HG03064 (cell line): Measurements from ENCODE around the gene NID2.

Experiments
- ATAC-seq: cut with Tn5 transposase; IDR thresholded peaks from one replicate; pipeline ENCODE4 v1.9.1; 2021; ENCODE audit warnings: low read depth; ENCODE audit not compliant: unreplicated experiment

The NID2 gene, protein sequence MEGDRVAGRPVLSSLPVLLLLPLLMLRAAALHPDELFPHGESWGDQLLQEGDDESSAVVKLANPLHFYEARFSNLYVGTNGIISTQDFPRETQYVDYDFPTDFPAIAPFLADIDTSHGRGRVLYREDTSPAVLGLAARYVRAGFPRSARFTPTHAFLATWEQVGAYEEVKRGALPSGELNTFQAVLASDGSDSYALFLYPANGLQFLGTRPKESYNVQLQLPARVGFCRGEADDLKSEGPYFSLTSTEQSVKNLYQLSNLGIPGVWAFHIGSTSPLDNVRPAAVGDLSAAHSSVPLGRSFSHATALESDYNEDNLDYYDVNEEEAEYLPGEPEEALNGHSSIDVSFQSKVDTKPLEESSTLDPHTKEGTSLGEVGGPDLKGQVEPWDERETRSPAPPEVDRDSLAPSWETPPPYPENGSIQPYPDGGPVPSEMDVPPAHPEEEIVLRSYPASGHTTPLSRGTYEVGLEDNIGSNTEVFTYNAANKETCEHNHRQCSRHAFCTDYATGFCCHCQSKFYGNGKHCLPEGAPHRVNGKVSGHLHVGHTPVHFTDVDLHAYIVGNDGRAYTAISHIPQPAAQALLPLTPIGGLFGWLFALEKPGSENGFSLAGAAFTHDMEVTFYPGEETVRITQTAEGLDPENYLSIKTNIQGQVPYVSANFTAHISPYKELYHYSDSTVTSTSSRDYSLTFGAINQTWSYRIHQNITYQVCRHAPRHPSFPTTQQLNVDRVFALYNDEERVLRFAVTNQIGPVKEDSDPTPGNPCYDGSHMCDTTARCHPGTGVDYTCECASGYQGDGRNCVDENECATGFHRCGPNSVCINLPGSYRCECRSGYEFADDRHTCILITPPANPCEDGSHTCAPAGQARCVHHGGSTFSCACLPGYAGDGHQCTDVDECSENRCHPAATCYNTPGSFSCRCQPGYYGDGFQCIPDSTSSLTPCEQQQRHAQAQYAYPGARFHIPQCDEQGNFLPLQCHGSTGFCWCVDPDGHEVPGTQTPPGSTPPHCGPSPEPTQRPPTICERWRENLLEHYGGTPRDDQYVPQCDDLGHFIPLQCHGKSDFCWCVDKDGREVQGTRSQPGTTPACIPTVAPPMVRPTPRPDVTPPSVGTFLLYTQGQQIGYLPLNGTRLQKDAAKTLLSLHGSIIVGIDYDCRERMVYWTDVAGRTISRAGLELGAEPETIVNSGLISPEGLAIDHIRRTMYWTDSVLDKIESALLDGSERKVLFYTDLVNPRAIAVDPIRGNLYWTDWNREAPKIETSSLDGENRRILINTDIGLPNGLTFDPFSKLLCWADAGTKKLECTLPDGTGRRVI (N-terminal part only)

GRCh38 chr14:52068615-52069306 is at the start of gene NID2:
Gene NID2 (minus strand): TSS chr14:52069059. CDS start chr14:52068994, 65 bp downstream.
- no peak for ATAC-seq

DNA sequence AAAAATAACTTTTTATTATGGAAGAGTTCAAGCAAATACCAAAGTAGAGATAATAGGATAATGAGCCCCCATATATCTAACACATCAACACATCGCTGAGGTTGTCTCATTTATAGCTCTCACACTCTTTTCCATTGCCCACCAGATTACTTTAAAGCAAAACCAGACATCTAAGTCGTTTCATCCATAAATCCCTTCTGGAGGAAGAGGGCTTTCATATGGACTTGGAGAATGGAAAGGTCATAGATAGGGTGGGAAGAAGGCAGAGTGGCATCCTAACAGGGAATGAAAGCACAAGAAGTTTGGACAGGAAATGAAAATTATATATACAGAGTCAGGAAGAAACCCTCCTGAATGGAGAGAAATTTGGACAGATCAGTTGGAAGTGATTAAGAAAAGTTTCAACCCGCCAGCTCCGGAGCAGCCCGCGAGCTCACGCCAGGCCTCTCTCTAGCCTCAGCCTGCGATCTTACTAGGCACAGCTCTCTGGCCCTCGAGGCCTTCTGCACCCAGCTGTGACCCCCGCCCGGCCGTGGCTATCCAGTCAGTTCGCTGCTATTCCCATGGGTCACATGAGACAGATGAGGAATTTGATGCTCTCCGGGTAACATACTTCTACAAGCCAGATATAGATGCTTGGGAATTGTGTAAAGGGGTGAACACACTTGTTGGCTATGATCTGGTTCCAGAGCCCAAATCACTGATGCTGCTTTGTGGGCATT is 48.4 kb upstream of the NID2 start:
- ATAC-seq, result no peak

DNA sequence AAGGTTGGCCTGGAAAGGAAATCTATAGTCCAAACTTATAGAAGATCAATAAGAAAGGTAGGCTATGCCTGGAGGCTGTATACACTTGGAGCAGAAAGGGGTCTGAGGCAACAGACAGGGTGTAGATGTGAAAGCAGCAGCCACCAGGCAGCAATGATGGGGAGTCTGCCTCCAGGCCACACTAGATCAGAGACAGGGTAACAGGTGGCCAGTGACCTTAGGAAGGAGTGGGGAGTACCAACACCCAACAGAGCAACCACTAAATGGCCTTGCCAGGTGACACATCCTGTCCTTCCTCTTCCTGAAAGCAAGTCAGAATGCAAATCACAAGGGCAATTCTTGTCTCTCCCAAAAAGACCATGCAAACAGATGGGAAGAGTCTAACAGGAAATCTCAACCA is 46.4 kb upstream of the NID2 start:
- no peak for ATAC-seq

- no peak for ATAC-seq
Observed at GRCh38 chr14:52112336-52113018, 43.6 kb upstream of the NID2 start.

- no peak for ATAC-seq
Observed at GRCh38 chr14:52111583-52111982, 42.7 kb upstream of the NID2 start.

DNA sequence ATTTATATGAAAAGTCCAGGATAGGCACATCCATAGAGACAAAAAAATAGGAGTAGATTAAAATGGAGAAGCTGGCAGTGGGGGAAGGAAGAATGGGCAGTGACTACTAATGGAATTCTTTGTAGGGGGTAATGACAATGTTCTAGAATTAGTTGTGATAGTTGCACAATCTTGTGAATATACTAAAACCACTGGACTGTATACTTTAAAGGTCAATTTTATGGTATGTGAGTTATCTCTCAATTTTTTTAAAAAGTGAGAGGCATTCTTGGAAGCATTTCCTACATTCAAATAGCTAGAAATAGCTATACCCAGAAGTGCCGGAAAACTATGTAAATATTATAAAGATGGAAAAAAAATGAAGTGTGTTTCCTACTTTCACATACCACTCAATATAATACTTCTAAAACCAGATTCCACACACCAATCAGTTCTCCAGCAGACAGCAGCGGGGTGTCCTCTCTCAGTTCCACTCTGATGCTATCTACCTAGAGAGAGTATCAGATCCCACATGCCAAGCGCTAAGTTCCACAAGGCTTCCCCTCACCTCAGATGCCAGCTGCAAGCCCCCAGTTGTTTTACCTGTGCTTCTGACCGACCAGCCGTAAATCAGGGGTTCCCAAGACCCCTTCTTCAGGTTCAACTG is 41.7 kb upstream of the NID2 start:
- ATAC-seq, result no peak

DNA sequence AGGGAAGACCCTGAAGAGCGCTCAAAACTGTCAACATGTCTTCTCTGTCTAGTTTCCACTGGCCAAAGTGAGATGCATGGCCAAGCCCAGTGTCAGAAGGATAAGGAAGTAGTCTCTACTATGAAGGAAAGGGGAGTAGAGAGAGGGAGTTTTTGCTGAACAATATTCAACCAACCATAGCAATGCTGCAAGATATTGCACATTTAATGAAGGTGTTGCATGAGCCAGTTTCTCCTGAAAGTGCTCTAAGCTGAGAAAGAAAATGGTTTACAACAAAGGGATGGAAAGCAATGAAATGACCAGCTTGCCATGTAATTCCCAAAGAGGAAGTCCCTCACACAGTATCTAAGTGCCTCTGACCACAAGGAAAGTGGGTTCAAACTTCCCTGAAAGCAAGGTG is 40.0 kb upstream of the NID2 start:
- no peak for ATAC-seq

DNA sequence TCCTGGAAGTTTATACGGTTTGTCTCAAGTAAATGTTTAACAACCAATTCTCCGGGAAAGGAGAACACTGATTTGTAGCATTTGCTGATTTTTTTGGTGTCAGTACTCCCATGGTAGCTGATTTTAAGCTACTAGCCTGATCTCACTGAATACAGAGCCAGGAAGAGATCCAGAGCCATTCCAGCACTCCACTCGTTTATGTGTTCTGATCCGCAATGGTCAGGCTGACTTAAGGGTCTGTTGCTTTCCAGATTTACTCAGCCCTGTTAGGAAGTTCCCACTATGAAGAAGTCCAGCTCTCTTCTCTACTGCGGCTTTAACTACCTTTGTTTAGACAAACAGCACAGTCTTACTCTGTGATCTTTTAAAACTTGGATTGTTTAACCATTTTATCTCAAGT is 38.0 kb upstream of the NID2 start:
- ATAC-seq, result no peak

DNA sequence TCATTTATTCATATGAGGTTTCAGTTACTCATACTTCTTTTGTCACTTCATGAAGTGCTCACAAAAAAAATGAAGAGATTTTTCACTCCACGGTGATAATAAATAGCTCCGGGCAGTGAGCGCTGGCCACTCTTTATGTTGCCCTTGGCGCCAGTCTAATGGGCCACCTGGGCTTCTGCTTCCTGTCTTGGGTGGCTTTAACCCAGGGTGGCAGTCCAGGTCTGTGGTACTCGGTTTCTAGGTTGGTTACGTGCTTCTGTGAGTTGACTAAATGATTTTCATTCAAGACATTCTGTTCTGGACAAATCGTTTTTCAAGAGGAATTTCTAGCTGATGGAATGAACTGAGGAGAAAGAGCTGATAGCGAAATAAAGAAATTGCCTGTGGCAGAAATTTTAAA is 34.6 kb upstream of the NID2 start:
- ATAC-seq, result no peak

GRCh38 chr14:52095794-52096193 is 26.9 kb upstream of the NID2 start:
- ATAC-seq, result no peak

- ATAC-seq, result no peak
Observed at GRCh38 chr14:52095336-52095735, 26.5 kb upstream of the NID2 start.

- no peak for ATAC-seq
Observed at GRCh38 chr14:52094546-52095271, 25.9 kb upstream of the NID2 start.

GRCh38 chr14:52091928-52092327 is 23.1 kb upstream of the NID2 start:
- ATAC-seq, result no peak

DNA sequence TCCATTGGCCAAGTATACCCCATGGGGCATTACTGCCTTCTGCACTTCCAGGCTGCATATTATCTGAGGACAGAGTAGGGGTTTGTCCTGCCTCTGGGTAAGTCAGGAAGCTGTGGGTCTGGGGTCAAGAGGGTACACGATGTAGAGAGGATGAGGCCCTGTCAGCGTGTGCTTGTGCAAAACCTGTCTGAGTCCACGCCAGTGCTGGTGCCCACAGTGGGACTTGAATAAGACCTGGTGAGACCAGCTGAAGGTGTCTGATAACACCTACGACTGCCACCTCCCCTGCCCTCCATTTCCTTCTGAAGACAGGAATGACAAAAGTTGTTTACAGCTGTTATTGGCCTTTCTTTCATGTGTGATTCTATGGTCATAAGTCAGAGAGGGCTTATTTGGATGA is 22.1 kb upstream of the NID2 start:
- no peak for ATAC-seq

DNA sequence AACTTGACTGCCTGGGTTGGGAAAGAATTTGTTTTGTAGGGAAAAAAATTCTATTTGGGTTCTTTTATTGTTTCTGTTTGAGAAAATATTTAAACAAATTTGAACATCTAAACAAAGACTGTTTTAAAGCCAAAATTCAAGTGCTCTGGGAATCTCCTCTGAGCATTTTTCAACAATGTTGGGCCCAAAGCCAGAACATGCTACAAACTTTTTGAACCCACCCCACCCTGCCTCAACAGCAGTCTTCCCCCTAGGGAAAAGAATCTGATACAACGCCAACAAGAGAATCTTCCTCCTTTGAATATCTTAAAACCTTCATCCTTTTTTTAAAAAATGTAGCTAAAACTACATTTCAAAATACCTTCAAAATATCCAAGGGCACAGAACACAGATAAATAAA is 20.4 kb upstream of the NID2 start:
- ATAC-seq, result no peak

DNA sequence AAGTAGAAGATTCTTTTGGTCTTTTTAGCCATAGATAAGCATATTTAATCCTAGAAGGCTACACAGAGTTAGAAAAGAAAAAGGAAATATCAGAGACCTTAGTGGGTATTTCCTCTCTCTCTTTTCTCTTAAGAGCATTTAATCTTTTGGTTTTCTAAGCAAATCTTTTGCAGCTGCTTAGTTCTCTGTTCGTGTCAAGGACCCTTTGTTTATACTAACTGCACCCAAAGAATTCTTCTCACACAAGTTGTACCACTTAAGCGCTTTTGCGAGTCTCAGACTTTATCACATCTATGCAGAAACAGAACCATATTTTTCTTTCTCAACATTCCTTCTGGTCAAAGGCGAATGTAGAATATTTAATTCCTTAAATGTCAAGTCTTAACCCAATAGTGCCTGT is 17.9 kb upstream of the NID2 start:
- no peak for ATAC-seq

DNA sequence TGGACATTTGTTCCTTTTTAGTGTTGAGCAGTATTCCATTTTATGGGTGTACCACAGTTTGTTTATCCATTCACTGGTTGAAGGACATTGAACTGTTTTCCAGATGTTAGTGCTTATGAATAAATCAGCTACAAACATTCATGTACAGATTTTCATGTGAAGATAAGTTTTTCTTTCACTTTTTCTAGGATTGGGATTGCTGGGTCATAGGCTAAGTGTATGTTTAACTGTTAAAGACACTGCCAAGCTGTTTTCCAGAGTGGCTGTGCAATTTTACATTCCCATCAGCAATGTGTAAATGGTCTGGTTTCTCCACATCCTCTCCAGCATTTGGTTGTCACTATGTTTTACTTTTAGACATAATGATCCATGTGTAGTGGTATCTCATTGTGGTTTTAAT is 14.0 kb upstream of the NID2 start:
- no peak for ATAC-seq

GRCh38 chr14:52081964-52082363 is 13.1 kb upstream of the NID2 start:
- no peak for ATAC-seq
